ENCODE data around the gene HECTD4. TPM values are rescaled to one million over a fixed set of nuclear protein-coding genes. Genes with fewer than 3 reads are reported as not detected.

Gene HECTD4
- total RNA-seq, 1 experiment from 2014 or later, result 30.0 TPM

DNA sequence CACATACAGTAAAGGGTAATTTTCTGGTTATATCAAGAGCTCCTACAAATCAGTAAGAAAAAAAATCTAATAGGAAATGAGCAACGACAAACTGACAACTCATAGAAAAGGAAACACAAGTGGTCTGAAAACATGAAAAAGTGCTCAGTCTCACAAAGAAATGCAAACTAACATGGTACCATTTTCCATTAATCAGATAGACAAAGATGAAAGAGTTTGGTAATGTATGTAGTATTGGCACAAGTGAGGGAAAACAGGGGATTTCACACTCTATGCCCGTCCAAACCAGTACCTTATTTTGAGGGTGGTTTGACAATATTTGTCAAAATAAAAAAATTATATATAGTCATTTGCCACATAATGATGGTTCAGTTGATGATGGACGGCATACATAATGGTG, 49.7 kb upstream of the HECTD4 start:
- Histone ChIP-seq H3K27ac (ENCODE audit: insufficient read length, low read depth, low read length) (no peak overlapping the region), H4K5ac (ENCODE audit: insufficient read length, low read depth, low read length) (no peak overlapping the region), H3K23ac (ENCODE audit: insufficient read length, low read depth, low read length) (no peak overlapping the region), H3K4me1 (ENCODE audit: insufficient read depth, low read length) (no peaks in the 10 kb centered on the region), H3T11ph (ENCODE audit: low read length) (no peak overlapping the region), H3K9ac (ENCODE audit: extremely low read depth, insufficient read length, low read length) (no peak overlapping the region), H4K20me1 (ENCODE audit: control insufficient read depth, insufficient read depth, insufficient read length) (no peaks in the 10 kb centered on the region), H3K14ac (ENCODE audit: insufficient read depth, low read length) (no peak overlapping the region), H3K18ac (ENCODE audit: insufficient read length, low read depth, low read length) (no peak overlapping the region), H4K91ac (ENCODE audit: insufficient read length, low read depth, low read length) (no peak overlapping the region), H2BK12ac (ENCODE audit: insufficient read length, low read depth, low read length) (no peak overlapping the region), H3K79me1 (ENCODE audit: insufficient read depth, low read depth, low read length, poor library complexity, severe bottlenecking) (peaks cover 9% of the 10 kb centered on the region), H3K4me2 (ENCODE audit: insufficient read depth, insufficient read length, low read length) (no peak overlapping the region), H2BK20ac (ENCODE audit: low read depth, low read length, poor library complexity, severe bottlenecking) (no peak overlapping the region), H2AFZ (ENCODE audit: low read length) (no peak overlapping the region), H3K23me2 (ENCODE audit: insufficient read length, low read depth, low read length, poor library complexity, severe bottlenecking) (no peaks in the 10 kb centered on the region), H3K79me2 (ENCODE audit: insufficient read depth, low read length) (peaks cover 15% of the 10 kb centered on the region; the same call in 1 of the 2 replicates), H3K4ac (ENCODE audit: low read depth, low read length) (no peak overlapping the region), H3K9me3 (ENCODE audit: control insufficient read depth, low read depth, low read length) (no peaks in the 10 kb centered on the region), H3K27me3 (ENCODE audit: insufficient read depth, low read length) (no peaks in the 10 kb centered on the region), H3K56ac (ENCODE audit: insufficient read length, low read depth, low read length) (no peak overlapping the region), H2BK120ac (ENCODE audit: low read depth, low read length, poor library complexity, severe bottlenecking) (no peak overlapping the region), H2BK5ac (ENCODE audit: insufficient read length, low read length) (no peak overlapping the region), H4K8ac (replicated peaks; ENCODE audit: insufficient read length, low read depth, low read length) (no peak overlapping the region), H2BK15ac (ENCODE audit: low read depth, low read length) (no peak overlapping the region), H2AK5ac (ENCODE audit: insufficient read length, low read length) (no peak overlapping the region)
- peaks cover 3 to 10% (median 4%) of the 10 kb centered on the region in 3 experiments; a peak in 5 of 7 replicates for H3K36me3 Mint-ChIP-seq (ENCODE audit: insufficient read depth in 1 of 3, low read depth in 3 of 3)
- no CpG with 5 or more reads among the region's 3 CpGs for WGBS (ENCODE audit: extremely low coverage, insufficient read length, low lambda C conversion rate)
- DNase-seq, result no peak
- H3K9me3 Mint-ChIP-seq, result no peaks in the 10 kb centered on the region
- H3K4me3 Mint-ChIP-seq, result no peak overlapping the region
- no peak overlapping the region for H3K27ac Mint-ChIP-seq
- H3K4me1 Mint-ChIP-seq, result no peaks in the 10 kb centered on the region
- H3K27me3 Mint-ChIP-seq (ENCODE audit: low read depth), result no peaks in the 10 kb centered on the region
- TF ChIP-seq, protein P1, sequence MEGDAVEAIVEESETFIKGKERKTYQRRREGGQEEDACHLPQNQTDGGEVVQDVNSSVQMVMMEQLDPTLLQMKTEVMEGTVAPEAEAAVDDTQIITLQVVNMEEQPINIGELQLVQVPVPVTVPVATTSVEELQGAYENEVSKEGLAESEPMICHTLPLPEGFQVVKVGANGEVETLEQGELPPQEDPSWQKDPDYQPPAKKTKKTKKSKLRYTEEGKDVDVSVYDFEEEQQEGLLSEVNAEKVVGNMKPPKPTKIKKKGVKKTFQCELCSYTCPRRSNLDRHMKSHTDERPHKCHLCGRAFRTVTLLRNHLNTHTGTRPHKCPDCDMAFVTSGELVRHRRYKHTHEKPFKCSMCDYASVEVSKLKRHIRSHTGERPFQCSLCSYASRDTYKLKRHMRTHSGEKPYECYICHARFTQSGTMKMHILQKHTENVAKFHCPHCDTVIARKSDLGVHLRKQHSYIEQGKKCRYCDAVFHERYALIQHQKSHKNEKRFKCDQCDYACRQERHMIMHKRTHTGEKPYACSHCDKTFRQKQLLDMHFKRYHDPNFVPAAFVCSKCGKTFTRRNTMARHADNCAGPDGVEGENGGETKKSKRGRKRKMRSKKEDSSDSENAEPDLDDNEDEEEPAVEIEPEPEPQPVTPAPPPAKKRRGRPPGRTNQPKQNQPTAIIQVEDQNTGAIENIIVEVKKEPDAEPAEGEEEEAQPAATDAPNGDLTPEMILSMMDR (conservative IDR thresholded peaks at IDR 0.05), result no peak

Data from H9 (cell line).